Measurements from ENCODE around the gene EXOC3L4.

EXOC3L4 gene

GRCh38 chr14:103157969-103158368, 63.4 kb downstream of the EXOC3L4 start:
- DNase-seq, result no peak

- no peak for DNase-seq
Observed at GRCh38 chr14:103158688-103159087, 64.2 kb downstream of the EXOC3L4 start.

Measured in cerebellar nuclear complex (tissue), 1 donor.